Measurements from ENCODE around the gene TMEM175.

TMEM175 gene

DNA sequence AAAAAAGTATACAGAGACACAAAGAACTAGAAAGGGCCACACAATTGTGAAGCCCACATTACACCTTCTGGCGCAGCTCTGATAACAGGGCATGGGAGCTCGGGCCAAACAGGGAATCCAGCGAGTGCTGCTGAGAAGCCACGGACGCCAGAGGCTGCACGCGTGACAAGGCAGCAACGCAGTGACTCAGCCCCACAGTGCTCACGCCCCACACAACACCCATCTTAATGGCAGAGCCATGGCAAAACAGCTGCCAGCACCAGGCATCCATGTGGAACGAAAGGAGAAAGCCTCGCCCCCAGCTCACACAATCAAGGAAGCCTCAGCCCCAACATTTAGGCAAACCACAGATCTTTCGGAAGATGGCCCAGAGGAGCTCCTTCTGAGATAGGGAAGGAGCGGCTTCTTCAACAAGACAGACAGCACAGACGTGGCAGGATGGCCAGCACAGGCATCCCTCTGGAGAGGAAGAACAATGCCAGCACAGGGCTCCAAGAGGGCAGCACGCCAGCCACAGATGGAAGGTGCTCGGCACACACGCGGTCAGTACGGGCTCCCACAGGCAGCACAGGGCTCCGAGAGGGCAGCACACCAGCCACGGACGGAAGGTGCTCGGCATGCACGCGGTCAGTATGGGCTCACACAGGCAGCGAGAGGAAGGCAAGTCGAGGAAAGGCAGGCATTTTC lies 33.2 kb upstream of the TMEM175 start:
- Histone ChIP-seq H3K4me1 (ENCODE audit: control insufficient read depth in 5 of 5, insufficient read depth in 5 of 5, low read length in 5 of 5) (no peaks in the 10 kb centered on the region), H3K4me3 (ENCODE audit: low read depth in 1 of 5, low read length in 5 of 5) (no peak overlapping the region), H3K27me3 (ENCODE audit: control insufficient read depth in 5 of 5, insufficient read depth in 4 of 5, low read length in 5 of 5) (no peaks in the 10 kb centered on the region), H3K36me3 (ENCODE audit: control insufficient read depth in 5 of 5, insufficient read depth in 5 of 5, low read length in 5 of 5) (peaks cover 0 to 85% (median 71%) of the 10 kb centered on the region in 5 donors), H3K27ac (ENCODE audit: low read depth, low read length) (no peak overlapping the region), H3K9me3 (ENCODE audit: control insufficient read depth in 5 of 5, low read length in 5 of 5) (no peaks in the 10 kb centered on the region), H3K9ac (ENCODE audit: low read length in 5 of 5) (no peak overlapping the region)

DNA sequence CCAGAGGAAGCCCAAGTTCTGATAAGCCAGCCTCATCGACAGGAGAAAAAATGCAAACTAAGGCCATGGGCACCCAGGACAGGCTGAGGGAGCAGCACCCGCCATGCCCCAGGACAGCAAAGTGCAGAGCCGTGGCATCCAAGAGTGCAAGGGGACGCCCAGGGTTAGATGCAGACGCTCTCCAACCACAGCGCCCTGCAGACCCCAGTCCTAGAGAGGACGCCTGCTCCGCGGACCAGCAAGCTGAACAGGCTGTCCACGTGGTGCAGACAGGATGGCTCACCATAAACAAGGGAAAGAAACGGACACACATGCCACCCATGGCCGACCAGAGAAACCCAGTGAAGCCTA lies 32.7 kb upstream of the TMEM175 start:
- H3K4me1 ChIP-seq (ENCODE audit: control insufficient read depth in 5 of 5, insufficient read depth in 5 of 5, low read length in 5 of 5): no peaks in the 10 kb centered on the region
- H3K9me3 ChIP-seq (ENCODE audit: control insufficient read depth in 5 of 5, low read length in 5 of 5): no peaks in the 10 kb centered on the region
- no peak overlapping the region for H3K27ac ChIP-seq (ENCODE audit: low read depth, low read length)
- H3K36me3 ChIP-seq (ENCODE audit: control insufficient read depth in 5 of 5, insufficient read depth in 5 of 5, low read length in 5 of 5): peaks cover 0 to 83% (median 69%) of the 10 kb centered on the region in 5 donors
- no peak overlapping the region for H3K9ac ChIP-seq (ENCODE audit: low read length in 5 of 5)
- no peaks in the 10 kb centered on the region for H3K27me3 ChIP-seq (ENCODE audit: control insufficient read depth in 5 of 5, insufficient read depth in 4 of 5, low read length in 5 of 5)
- H3K4me3 ChIP-seq (ENCODE audit: low read depth in 1 of 5, low read length in 5 of 5): no peak overlapping the region

DNA sequence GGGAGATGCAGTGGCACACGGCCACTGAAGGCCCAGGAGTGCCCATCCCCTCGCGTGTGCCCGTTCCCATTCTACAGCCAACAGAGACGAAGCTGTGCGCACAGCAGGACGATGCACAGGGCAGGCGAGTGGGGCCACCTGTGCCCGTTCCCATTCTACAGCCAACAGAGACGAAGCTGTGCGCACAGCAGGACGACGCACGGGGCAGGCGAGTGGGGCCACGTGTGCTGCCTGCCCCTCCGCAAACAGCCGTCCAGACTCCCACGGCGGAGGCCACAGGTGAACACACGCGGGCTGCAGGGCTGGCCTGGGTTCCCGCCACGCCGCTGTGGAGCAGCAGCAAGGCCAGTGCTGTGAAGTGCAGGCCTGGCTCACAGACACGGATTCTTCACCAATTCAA lies 32.2 kb upstream of the TMEM175 start:
- no peaks in the 10 kb centered on the region for H3K9me3 ChIP-seq (ENCODE audit: control insufficient read depth in 5 of 5, low read length in 5 of 5)
- no peak overlapping the region for H3K9ac ChIP-seq (ENCODE audit: low read length in 5 of 5)
- no peak overlapping the region for H3K27ac ChIP-seq (ENCODE audit: low read depth, low read length)
- H3K36me3 ChIP-seq (ENCODE audit: control insufficient read depth in 5 of 5, insufficient read depth in 5 of 5, low read length in 5 of 5): peaks cover 0 to 86% (median 71%) of the 10 kb centered on the region in 5 donors
- H3K4me3 ChIP-seq (ENCODE audit: low read depth in 1 of 5, low read length in 5 of 5): no peak overlapping the region
- no peaks in the 10 kb centered on the region for H3K4me1 ChIP-seq (ENCODE audit: control insufficient read depth in 5 of 5, insufficient read depth in 5 of 5, low read length in 5 of 5)
- no peaks in the 10 kb centered on the region for H3K27me3 ChIP-seq (ENCODE audit: control insufficient read depth in 5 of 5, insufficient read depth in 4 of 5, low read length in 5 of 5)

DNA sequence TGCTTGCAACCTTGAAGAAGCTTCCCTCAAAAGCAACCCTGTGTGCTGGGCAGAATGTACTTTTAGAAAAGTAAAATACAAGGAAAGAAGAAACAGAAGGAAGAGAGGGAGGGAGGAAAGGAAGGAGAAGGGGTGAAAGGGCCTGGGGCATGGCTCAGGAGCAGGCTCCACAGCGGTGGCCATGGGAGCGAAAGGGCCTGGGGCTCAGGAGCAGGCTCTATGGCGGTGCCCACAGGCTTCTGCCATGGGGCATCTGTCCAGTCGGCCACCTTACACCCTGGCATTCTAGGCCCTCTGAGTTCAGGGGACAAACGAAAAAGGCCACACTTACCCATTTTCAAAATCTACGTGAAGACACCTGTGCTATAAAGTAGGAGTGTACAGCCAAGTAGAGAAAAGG lies 31.5 kb upstream of the TMEM175 start:
- no peaks in the 10 kb centered on the region for H3K9me3 ChIP-seq (ENCODE audit: control insufficient read depth in 5 of 5, low read length in 5 of 5)
- H3K36me3 ChIP-seq (ENCODE audit: control insufficient read depth in 5 of 5, insufficient read depth in 5 of 5, low read length in 5 of 5): peaks cover 0 to 86% (median 66%) of the 10 kb centered on the region in 5 donors
- H3K27me3 ChIP-seq (ENCODE audit: control insufficient read depth in 5 of 5, insufficient read depth in 4 of 5, low read length in 5 of 5): no peaks in the 10 kb centered on the region
- H3K27ac ChIP-seq (ENCODE audit: low read depth, low read length): no peak overlapping the region
- H3K9ac ChIP-seq (ENCODE audit: low read length in 5 of 5): no peak overlapping the region
- H3K4me3 ChIP-seq (ENCODE audit: low read depth in 1 of 5, low read length in 5 of 5): no peak overlapping the region
- no peaks in the 10 kb centered on the region for H3K4me1 ChIP-seq (ENCODE audit: control insufficient read depth in 5 of 5, insufficient read depth in 5 of 5, low read length in 5 of 5)

DNA sequence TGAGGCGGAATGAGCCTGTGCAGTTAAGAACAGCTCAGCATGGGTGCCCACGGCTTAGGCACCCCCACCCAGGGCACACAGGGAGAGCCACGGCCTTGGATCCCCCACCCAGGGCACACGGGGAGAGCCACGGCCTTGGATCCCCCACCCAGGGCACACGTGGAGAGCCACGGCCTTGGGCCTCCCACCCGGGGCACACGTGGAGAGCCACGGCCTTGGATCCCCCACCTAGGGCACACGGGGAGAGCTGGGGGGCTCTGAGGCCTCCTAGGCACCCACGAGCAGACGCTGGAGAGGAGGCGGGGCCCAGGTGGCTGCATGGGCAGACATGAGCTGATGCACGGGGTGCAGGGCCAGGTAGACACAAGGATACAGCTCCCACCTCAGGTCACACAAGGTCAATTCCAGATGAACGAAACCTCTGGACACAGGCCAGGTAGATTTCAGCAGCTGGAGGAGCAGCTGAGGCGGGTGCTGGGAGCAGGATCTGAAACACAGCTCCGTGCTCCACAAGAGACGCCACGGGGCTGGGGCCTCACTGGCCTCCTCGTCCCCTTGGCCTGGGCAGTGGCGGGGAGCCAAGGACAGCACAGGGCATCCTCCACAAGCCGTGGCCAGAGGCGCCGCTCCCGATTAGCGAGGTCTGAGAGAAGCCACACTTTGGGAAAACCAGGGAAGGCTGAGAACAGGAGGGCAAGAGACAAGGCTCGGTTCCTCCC lies 30.9 kb upstream of the TMEM175 start:
- peaks cover 0 to 86% (median 63%) of the 10 kb centered on the region in 5 donors for H3K36me3 ChIP-seq (ENCODE audit: control insufficient read depth in 5 of 5, insufficient read depth in 5 of 5, low read length in 5 of 5)
- no peak overlapping the region for H3K9ac ChIP-seq (ENCODE audit: low read length in 5 of 5)
- no peaks in the 10 kb centered on the region for H3K4me1 ChIP-seq (ENCODE audit: control insufficient read depth in 5 of 5, insufficient read depth in 5 of 5, low read length in 5 of 5)

DNA sequence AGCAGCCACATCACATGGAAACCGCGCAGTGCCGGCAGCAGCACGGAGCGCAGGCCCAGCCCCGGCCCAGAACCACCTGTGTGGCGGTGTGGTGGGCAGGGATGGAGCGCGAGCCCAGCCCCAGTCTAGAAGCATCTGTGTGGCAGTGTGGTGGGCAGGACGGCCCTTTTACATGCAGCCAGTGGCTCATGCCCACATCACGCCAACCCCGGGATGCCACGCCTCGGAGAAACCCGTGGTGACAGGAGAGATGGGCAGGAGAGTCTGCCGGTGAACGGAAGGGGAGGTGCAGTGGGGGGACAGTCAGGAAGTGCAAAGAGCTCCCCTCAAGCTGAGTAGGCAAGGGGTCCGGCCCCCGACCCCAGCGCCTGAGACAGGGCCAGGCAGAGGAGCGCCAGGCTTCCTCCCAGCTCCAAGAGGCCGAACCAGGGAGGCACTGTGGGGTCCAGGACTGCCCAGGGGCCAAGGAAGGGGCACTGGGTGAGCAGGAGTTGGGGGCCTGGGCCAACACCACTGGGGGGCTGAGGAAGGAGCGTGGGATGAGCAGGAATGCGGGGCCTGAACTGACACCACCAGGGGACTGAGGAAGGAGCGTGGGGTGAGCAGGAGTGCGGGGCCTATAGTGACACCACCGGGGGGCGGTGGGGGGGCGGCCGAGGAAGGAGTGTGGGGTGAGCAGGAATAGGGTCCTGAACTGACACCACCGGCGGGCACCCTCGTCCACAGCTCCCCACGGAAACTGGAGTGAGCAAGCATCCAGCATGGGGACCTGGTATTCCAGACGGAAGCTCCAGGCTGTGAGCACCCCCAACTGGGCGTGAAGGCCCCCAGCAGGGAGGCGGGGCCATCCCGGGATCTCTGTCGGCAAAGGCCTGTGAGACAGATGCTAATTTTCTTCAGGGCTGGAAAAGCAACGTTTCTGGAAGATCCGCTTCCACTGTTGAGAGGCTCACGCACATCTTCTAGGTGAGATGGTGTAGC lies 28.9 kb upstream of the TMEM175 start:
- peaks cover 0 to 6% (median 3%) of the 10 kb centered on the region in 5 donors for H3K4me1 ChIP-seq (ENCODE audit: control insufficient read depth in 5 of 5, insufficient read depth in 5 of 5, low read length in 5 of 5)
- H3K27ac ChIP-seq (ENCODE audit: low read depth, low read length): no peak overlapping the region
- H3K9me3 ChIP-seq (ENCODE audit: control insufficient read depth in 5 of 5, low read length in 5 of 5): no peaks in the 10 kb centered on the region
- peaks cover 0 to 82% (median 48%) of the 10 kb centered on the region in 5 donors for H3K36me3 ChIP-seq (ENCODE audit: control insufficient read depth in 5 of 5, insufficient read depth in 5 of 5, low read length in 5 of 5)
- no peak overlapping the region for H3K4me3 ChIP-seq (ENCODE audit: low read depth in 1 of 5, low read length in 5 of 5)
- no peaks in the 10 kb centered on the region for H3K27me3 ChIP-seq (ENCODE audit: control insufficient read depth in 5 of 5, insufficient read depth in 4 of 5, low read length in 5 of 5)
- H3K9ac ChIP-seq (ENCODE audit: low read length in 5 of 5): no peak overlapping the region

More for the DNA sequence above, 30.9 kb upstream of the TMEM175 start:
- no peak overlapping the region for H3K27ac ChIP-seq (ENCODE audit: low read depth, low read length)
- H3K9me3 ChIP-seq (ENCODE audit: control insufficient read depth in 5 of 5, low read length in 5 of 5): no peaks in the 10 kb centered on the region
- H3K4me3 ChIP-seq (ENCODE audit: low read depth in 1 of 5, low read length in 5 of 5): no peak overlapping the region
- H3K27me3 ChIP-seq (ENCODE audit: control insufficient read depth in 5 of 5, insufficient read depth in 4 of 5, low read length in 5 of 5): no peaks in the 10 kb centered on the region

DNA sequence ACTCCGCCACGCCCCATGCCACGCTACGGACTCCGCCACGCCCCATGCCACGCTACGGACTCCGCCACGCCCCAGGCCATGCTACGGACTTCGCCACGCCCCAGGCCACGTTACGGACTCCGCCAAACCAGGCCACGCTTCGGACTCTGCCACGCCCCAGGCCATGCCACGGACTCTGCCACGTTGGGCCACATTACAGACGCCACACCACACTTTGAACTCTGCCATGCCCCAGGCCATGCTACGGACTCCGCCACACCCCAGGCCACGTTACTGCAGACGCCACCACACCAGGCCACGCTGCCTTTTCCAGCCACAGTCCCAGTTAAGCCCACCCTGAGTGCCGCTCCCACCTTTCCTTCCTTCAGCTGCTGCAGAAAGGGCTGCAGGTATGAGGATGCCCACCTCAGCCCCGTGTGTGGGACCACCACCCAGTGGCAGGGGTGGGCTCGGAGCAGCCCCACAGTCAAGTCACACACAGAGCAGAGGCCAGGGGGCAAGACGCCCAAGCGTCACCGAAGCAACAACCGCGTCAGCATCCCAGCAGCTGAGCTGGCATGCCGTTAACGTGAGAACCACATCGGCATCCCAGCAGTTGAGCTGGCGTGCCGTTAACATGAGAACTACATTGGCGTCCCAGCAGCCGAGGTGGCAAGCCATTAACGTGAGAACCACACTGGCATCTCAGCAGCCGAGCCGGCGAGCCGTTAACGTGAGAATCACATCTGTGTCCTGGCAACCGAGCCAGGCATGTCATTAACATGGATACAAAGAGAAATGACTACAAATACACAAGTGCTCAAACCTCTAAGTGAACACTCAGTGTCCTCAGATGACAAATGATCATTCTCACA lies 26.5 kb upstream of the TMEM175 start:
- Histone ChIP-seq H3K4me3 (ENCODE audit: low read depth in 1 of 5, low read length in 5 of 5) (no peak overlapping the region), H3K27ac (ENCODE audit: low read depth, low read length) (no peak overlapping the region), H3K27me3 (ENCODE audit: control insufficient read depth in 5 of 5, insufficient read depth in 4 of 5, low read length in 5 of 5) (no peaks in the 10 kb centered on the region), H3K9me3 (ENCODE audit: control insufficient read depth in 5 of 5, low read length in 5 of 5) (no peaks in the 10 kb centered on the region), H3K36me3 (ENCODE audit: control insufficient read depth in 5 of 5, insufficient read depth in 5 of 5, low read length in 5 of 5) (peaks cover 0 to 77% (median 40%) of the 10 kb centered on the region in 5 donors), H3K4me1 (ENCODE audit: control insufficient read depth in 5 of 5, insufficient read depth in 5 of 5, low read length in 5 of 5) (peaks cover 0 to 6% (median 3%) of the 10 kb centered on the region in 5 donors), H3K9ac (ENCODE audit: low read length in 5 of 5) (no peak overlapping the region)

DNA sequence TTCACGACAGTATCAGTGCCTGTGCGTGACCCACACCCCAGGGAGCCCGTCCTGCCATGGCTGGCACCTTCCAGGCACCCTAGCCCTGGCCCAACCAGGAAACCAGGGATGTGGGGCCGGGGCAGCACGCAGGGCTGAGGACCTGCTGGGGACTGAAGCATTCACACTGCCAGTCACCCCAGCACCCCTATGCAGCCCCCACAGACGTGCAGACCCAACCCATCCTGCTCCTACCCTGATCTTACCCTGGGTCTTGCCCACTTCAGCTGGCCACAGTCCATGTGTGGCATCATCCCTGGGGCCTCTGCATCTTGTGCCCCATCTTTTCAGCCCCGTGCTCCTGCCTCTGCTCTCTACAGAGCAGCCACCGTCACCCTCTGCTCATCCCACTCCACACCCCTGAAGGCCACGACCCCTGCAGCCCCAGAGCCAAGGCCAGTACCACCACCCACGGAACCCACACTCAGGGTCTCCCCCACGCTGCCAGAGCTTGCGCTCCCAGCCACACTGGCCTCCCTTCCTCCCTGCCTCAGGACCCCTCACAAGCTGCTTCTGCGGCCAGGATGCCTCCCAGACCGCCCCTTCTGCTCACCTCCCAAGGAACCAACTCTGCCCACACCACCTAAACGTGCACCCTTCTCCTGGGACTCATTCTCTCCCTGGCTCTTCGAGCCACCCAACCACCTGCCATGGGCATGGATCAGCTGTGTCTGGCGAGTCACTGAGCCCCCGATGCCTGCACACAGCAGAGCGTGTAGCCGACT lies 25.7 kb upstream of the TMEM175 start:
- Histone ChIP-seq H3K9me3 (ENCODE audit: control insufficient read depth in 5 of 5, low read length in 5 of 5) (no peaks in the 10 kb centered on the region), H3K4me3 (ENCODE audit: low read depth in 1 of 5, low read length in 5 of 5) (no peak overlapping the region), H3K9ac (ENCODE audit: low read length in 5 of 5) (no peak overlapping the region), H3K27me3 (ENCODE audit: control insufficient read depth in 5 of 5, insufficient read depth in 4 of 5, low read length in 5 of 5) (no peaks in the 10 kb centered on the region), H3K27ac (ENCODE audit: low read depth, low read length) (no peak overlapping the region), H3K36me3 (ENCODE audit: control insufficient read depth in 5 of 5, insufficient read depth in 5 of 5, low read length in 5 of 5) (peaks cover 0 to 77% (median 42%) of the 10 kb centered on the region in 5 donors), H3K4me1 (ENCODE audit: control insufficient read depth in 5 of 5, insufficient read depth in 5 of 5, low read length in 5 of 5) (peaks cover 0 to 6% (median 3%) of the 10 kb centered on the region in 5 donors)

DNA sequence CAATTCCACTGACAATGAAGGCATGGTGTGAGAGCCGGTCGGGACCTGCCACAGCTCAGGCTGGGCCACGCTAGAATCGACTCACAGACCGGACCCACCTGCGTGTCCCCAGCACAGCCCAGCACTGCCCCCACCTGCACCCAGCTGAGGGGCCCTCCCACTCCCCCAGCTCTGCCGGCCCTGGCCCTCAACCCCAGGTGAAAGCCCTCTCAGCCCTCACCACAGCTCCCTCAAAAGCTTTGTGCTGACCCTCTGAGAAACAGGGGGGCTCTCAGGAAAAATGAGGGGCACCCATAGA lies 25.2 kb upstream of the TMEM175 start:
- Histone ChIP-seq H3K27ac (ENCODE audit: low read depth, low read length) (no peak overlapping the region), H3K36me3 (ENCODE audit: control insufficient read depth in 5 of 5, insufficient read depth in 5 of 5, low read length in 5 of 5) (peaks cover 0 to 81% (median 46%) of the 10 kb centered on the region in 5 donors), H3K27me3 (ENCODE audit: control insufficient read depth in 5 of 5, insufficient read depth in 4 of 5, low read length in 5 of 5) (no peaks in the 10 kb centered on the region), H3K9me3 (ENCODE audit: control insufficient read depth in 5 of 5, low read length in 5 of 5) (no peaks in the 10 kb centered on the region), H3K4me3 (ENCODE audit: low read depth in 1 of 5, low read length in 5 of 5) (no peak overlapping the region), H3K9ac (ENCODE audit: low read length in 5 of 5) (no peak overlapping the region), H3K4me1 (ENCODE audit: control insufficient read depth in 5 of 5, insufficient read depth in 5 of 5, low read length in 5 of 5) (peaks cover 0 to 6% (median 3%) of the 10 kb centered on the region in 5 donors)

All from subcutaneous abdominal adipose tissue (tissue), 5 donors.